ENCODE results near the gene PLTP. TPM values are rescaled to one million over a fixed set of nuclear protein-coding genes. Genes with fewer than 3 reads are reported as not detected.

The PLTP gene
- total and polyA plus RNA-seq, 2 of the 13 experiments (the other 11 are each of a cell fraction or from before 2014, with no cell fraction given) = 16.9 to 28.6 TPM

DNA sequence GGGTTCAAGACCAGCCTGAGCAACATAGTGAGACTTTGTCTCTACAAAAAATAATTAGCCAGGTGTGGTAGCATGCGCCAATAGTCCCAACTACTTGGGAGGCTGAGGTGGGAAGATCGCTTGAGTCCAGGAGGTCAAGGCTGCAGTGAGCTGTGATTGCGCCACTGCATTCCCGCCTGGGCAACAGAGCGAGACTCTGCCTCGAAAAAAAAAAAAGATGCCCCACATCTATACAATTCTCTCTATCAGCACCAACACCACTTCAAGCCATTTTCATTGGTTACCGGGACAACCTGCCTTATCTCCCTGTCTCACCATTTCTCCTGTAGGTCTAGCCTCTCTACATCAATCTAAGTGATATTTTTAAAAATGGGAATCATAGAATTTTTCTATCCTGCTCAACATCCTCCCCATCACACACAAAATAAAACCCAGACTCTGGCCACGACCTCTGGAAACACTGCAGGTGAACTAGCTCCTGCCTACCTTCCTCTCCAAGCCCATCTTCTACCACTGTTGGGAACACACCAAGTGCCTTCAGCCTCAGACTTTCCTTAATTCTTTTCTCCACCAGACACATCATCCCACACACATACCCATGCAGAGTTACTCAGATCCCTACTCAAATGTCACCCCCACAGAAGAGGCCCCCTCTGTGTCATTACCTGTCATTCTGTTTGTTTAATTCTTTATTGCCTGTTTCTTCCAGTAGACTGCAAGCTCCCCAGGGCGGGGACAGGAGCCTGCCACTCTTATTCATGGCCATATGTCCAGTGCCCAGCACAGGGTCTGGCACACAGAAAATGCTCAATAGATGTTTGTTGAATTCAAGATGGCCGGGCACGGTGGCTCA, 9.6 kb upstream of the PLTP start (continued):
- TF ChIP-seq, protein P1, sequence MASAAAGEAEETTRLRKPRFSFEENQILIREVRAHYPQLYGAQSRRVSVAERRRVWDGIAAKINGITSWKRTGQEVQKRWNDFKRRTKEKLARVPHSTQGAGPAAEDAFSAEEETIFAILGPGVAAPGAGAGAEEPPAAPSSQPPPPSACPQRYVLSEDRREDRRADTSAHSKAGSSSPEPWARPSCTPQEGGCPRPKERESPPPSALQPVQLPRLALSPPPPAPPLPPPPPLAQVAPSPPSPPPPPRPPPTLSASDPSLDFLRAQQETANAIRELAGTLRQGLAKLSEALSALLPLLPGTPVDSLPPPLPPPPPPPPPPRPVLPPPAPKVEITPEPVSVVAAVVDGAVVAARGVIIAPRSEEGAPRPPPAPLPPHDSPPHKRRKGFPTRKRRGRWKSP (CRISPR knock-in tag; IDR thresholded peaks at IDR 0.05) = no peak
- TF ChIP-seq, protein P2, sequence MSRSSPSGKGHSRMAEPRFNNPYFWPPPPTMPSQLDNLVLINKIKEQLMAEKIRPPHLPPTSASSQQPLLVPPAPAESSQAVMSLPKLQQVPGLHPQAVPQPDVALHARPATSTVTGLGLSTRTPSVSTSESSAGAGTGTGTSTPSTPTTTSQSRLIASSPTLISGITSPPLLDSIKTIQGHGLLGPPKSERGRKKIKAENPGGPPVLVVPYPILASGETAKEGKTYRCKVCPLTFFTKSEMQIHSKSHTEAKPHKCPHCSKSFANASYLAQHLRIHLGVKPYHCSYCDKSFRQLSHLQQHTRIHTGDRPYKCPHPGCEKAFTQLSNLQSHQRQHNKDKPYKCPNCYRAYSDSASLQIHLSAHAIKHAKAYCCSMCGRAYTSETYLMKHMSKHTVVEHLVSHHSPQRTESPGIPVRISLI (CRISPR knock-in tag; IDR thresholded peaks at IDR 0.05; ENCODE audit: borderline replicate concordance) = peak; percentile 94
- TF ChIP-seq, protein P3, sequence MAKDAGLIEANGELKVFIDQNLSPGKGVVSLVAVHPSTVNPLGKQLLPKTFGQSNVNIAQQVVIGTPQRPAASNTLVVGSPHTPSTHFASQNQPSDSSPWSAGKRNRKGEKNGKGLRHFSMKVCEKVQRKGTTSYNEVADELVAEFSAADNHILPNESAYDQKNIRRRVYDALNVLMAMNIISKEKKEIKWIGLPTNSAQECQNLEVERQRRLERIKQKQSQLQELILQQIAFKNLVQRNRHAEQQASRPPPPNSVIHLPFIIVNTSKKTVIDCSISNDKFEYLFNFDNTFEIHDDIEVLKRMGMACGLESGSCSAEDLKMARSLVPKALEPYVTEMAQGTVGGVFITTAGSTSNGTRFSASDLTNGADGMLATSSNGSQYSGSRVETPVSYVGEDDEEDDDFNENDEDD (CRISPR knock-in tag; IDR thresholded peaks at IDR 0.05; ENCODE audit: borderline replicate concordance) = 0 out of 2 replicates have a peak, but pooled peaks have one; percentile 13
- TF ChIP-seq ZBTB1 (CRISPR knock-in tag; IDR thresholded peaks at IDR 0.05; ENCODE audit: borderline replicate concordance) (no peak), MED1 (CRISPR knock-in tag; IDR thresholded peaks at IDR 0.05) (peak; percentile 40; the same call in 1 of the 2 replicates), BCL6 (CRISPR knock-in tag; IDR thresholded peaks at IDR 0.05) (peak; percentile 17; the same call in 1 of the 2 replicates), NR2F1 (CRISPR knock-in tag; IDR thresholded peaks at IDR 0.05) (peak in 1 of 2 experiments; percentile 33; a peak in 2 of 4 replicates), MATR3 (CRISPR knock-in tag; IDR thresholded peaks at IDR 0.05) (no peak), ZNF782 (CRISPR knock-in tag; IDR thresholded peaks at IDR 0.05; ENCODE audit: borderline replicate concordance) (0 out of 2 replicates have a peak, but pooled peaks have one; percentile 41), ZNF264 (CRISPR knock-in tag; IDR thresholded peaks at IDR 0.05) (0 out of 2 replicates have a peak, but pooled peaks have one; percentile 33), RXRB (CRISPR knock-in tag; IDR thresholded peaks at IDR 0.05; ENCODE audit: borderline replicate concordance) (peak; percentile 50; the same call in 1 of the 2 replicates), ZNF263 (CRISPR knock-in tag; IDR thresholded peaks at IDR 0.05) (0 out of 2 replicates have a peak, but pooled peaks have one; percentile 49), ZNF570 (CRISPR knock-in tag; IDR thresholded peaks at IDR 0.05; ENCODE audit: borderline replicate concordance) (no peak), NFIB (CRISPR knock-in tag; IDR thresholded peaks at IDR 0.05; ENCODE audit: borderline replicate concordance) (0 out of 2 replicates have a peak, but pooled peaks have one; percentile 51), MIER3 (CRISPR knock-in tag; IDR thresholded peaks at IDR 0.05; ENCODE audit: borderline replicate concordance) (0 out of 2 replicates have a peak, but pooled peaks have one; percentile 29), NCOA2 (CRISPR knock-in tag; IDR thresholded peaks at IDR 0.05) (peak; percentile 61; the same call in 1 of the 2 replicates), TEAD3 (CRISPR knock-in tag; optimal IDR thresholded peaks at IDR 0.05; ENCODE audit: borderline replicate concordance) (peak; percentile 71)
- TF ChIP-seq, protein P4, sequence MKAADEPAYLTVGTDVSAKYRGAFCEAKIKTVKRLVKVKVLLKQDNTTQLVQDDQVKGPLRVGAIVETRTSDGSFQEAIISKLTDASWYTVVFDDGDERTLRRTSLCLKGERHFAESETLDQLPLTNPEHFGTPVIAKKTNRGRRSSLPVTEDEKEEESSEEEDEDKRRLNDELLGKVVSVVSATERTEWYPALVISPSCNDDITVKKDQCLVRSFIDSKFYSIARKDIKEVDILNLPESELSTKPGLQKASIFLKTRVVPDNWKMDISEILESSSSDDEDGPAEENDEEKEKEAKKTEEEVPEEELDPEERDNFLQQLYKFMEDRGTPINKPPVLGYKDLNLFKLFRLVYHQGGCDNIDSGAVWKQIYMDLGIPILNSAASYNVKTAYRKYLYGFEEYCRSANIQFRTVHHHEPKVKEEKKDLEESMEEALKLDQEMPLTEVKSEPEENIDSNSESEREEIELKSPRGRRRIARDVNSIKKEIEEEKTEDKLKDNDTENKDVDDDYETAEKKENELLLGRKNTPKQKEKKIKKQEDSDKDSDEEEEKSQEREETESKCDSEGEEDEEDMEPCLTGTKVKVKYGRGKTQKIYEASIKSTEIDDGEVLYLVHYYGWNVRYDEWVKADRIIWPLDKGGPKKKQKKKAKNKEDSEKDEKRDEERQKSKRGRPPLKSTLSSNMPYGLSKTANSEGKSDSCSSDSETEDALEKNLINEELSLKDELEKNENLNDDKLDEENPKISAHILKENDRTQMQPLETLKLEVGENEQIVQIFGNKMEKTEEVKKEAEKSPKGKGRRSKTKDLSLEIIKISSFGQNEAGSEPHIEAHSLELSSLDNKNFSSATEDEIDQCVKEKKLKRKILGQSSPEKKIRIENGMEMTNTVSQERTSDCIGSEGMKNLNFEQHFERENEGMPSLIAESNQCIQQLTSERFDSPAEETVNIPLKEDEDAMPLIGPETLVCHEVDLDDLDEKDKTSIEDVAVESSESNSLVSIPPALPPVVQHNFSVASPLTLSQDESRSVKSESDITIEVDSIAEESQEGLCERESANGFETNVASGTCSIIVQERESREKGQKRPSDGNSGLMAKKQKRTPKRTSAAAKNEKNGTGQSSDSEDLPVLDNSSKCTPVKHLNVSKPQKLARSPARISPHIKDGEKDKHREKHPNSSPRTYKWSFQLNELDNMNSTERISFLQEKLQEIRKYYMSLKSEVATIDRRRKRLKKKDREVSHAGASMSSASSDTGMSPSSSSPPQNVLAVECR (CRISPR knock-in tag; IDR thresholded peaks at IDR 0.05; ENCODE audit: borderline replicate concordance) = peak; percentile 31; the same call in 1 of the 2 replicates
- TF ChIP-seq, protein P5, sequence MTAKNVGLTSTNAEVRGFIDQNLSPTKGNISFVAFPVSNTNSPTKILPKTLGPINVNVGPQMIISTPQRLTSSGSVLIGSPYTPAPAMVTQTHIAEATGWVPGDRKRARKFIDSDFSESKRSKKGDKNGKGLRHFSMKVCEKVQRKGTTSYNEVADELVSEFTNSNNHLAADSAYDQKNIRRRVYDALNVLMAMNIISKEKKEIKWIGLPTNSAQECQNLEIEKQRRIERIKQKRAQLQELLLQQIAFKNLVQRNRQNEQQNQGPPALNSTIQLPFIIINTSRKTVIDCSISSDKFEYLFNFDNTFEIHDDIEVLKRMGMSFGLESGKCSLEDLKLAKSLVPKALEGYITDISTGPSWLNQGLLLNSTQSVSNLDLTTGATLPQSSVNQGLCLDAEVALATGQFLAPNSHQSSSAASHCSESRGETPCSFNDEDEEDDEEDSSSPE (CRISPR knock-in tag; IDR thresholded peaks at IDR 0.05) = 0 out of 2 replicates have a peak, but pooled peaks have one; percentile 44

Measured in HepG2 (cell line).